ENCODE measurements around the gene CLASRP.

Gene CLASRP, protein sequence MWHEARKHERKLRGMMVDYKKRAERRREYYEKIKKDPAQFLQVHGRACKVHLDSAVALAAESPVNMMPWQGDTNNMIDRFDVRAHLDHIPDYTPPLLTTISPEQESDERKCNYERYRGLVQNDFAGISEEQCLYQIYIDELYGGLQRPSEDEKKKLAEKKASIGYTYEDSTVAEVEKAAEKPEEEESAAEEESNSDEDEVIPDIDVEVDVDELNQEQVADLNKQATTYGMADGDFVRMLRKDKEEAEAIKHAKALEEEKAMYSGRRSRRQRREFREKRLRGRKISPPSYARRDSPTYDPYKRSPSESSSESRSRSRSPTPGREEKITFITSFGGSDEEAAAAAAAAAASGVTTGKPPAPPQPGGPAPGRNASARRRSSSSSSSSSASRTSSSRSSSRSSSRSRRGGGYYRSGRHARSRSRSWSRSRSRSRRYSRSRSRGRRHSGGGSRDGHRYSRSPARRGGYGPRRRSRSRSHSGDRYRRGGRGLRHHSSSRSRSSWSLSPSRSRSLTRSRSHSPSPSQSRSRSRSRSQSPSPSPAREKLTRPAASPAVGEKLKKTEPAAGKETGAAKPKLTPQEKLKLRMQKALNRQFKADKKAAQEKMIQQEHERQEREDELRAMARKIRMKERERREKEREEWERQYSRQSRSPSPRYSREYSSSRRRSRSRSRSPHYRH

DNA sequence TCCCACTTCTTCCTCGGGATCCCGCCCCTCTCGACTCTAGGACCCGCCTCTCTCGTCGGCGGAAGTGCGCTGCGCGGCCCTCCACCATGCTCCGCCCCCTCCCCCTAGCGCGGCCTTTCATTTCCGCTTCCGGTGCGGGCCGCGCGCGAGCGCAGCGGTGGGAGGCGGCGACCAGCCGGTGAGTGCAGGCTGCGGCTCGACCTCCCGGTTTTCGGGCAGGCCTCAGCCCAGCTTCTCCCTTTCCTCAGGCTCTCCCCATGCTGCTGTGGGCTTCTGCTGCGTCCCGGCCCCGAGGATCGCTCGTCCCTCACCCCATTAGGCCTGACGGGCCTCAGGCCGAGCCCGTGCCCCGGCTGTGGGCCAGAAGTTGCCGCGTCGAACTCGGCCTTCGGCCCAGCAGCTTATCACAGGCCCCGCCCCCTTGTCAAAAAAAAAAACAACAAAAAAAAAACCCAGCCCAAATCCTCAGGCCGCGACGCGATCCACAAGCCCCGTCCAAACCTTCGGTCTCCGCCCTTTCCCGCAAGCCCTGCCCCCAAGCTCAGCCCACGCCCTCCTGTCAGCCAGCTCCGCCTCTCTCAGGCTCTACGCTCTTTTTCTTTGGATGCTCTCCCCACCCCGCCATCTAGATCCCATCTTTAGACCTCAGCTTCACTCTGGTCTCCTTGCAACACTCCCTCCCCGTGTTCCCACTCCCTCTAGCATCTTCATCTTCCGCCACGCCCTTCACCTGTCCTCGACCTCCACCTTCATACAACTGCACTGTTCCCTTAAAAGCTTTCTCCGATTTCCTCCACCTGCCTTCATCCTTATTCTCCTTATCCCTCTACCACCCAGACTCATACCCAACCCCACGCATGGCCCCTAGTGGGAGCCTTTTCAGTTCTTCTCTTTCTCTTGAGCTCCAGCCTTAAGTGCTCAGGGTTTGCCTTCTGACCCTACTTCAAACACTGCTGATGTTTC, at the start of gene CLASRP:
Gene CLASRP, plus strand, starts transcription at position 115 of the 963 bp plus-strand sequence. CDS start 1,168 bp downstream, outside the sequence.
- Histone ChIP-seq H3K4me1 (ENCODE audit: control insufficient read depth in 1 of 2, insufficient read depth in 1 of 2, low read depth in 1 of 2, low read length in 1 of 2) (peaks cover 33 to 38% of the 10 kb centered on the region in 2 experiments), H3K27ac (peak within 1 kb of the TSS; percentile 99), H3K27me3 (no peaks in the 10 kb centered on the region), H3K9me3 (no peaks in the 10 kb centered on the region), H3K4me3 (ENCODE audit: low read depth in 1 of 2, low read length in 1 of 2) (peak within 1 kb of the TSS; percentile 94 to 95), H3K36me3 (peaks cover 51% of the 10 kb centered on the region)
- no peak for TF ChIP-seq CTCF (IDR thresholded peaks at IDR 0.05)

GRCh38 chr19:44990459-44990858, 48.4 kb upstream of the CLASRP start:
- no peak overlapping the region for H3K27ac ChIP-seq
- peaks cover 0 to 5% of the 10 kb centered on the region in 2 experiments for H3K4me1 ChIP-seq (ENCODE audit: control insufficient read depth in 1 of 2, insufficient read depth in 1 of 2, low read depth in 1 of 2, low read length in 1 of 2)
- H3K4me3 ChIP-seq (ENCODE audit: low read depth in 1 of 2, low read length in 1 of 2), result no peak overlapping the region
- no peaks in the 10 kb centered on the region for H3K27me3 ChIP-seq
- no peak for TF ChIP-seq CTCF (IDR thresholded peaks at IDR 0.05)
- no peaks in the 10 kb centered on the region for H3K9me3 ChIP-seq
- H3K36me3 ChIP-seq, result peaks cover 84% of the 10 kb centered on the region

DNA sequence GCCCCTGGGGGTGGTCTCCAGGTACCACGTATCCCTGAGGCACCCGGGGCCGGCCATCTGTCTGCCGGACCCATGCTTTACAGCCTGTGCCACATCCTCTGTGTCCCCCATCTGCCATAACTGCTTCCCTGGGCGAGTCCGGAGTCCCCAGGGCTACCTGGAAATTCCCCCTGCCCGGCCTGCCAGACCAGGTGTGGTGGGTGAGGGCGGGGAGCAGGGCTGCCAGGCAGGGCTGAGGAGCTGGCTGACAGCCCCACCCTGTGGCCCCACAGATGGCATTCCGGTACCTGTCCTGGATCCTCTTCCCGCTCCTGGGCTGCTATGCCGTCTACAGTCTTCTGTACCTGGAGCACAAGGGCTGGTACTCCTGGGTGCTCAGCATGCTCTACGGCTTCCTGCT, 47.9 kb upstream of the CLASRP start:
- TF ChIP-seq CTCF (IDR thresholded peaks at IDR 0.05), result no peak
- Histone ChIP-seq H3K27ac (no peak overlapping the region), H3K36me3 (peaks cover 79% of the 10 kb centered on the region), H3K4me3 (ENCODE audit: low read depth in 1 of 2, low read length in 1 of 2) (no peak overlapping the region), H3K9me3 (no peaks in the 10 kb centered on the region), H3K27me3 (no peaks in the 10 kb centered on the region), H3K4me1 (ENCODE audit: control insufficient read depth in 1 of 2, insufficient read depth in 1 of 2, low read depth in 1 of 2, low read length in 1 of 2) (peaks cover 0 to 5% of the 10 kb centered on the region in 2 experiments)

GRCh38 chr19:44992336-44993163, 46.3 kb upstream of the CLASRP start:
- Histone ChIP-seq H3K4me1 (ENCODE audit: control insufficient read depth in 1 of 2, insufficient read depth in 1 of 2, low read depth in 1 of 2, low read length in 1 of 2) (no peaks in the 10 kb centered on the region), H3K9me3 (no peaks in the 10 kb centered on the region), H3K27ac (no peak overlapping the region), H3K4me3 (ENCODE audit: low read depth in 1 of 2, low read length in 1 of 2) (no peak overlapping the region), H3K36me3 (peaks cover 63% of the 10 kb centered on the region), H3K27me3 (no peaks in the 10 kb centered on the region)
- no peak for TF ChIP-seq CTCF (IDR thresholded peaks at IDR 0.05)
